Mucosa of stomach (tissue), 1 donor: ENCODE results near the gene KRTAP12-3.

Experiments
- H3K27me3 ChIP-seq: one replicate; pipeline ENCODE4 v1.7.0; 2013; ENCODE audit warnings: mild to moderate bottlenecking, low read length; ENCODE audit not compliant: control insufficient read depth, insufficient read depth
- H3K36me3 ChIP-seq: one replicate; pipeline ENCODE4 v1.7.0; 2013; ENCODE audit warnings: low read length; ENCODE audit not compliant: control insufficient read depth, insufficient read depth
- H3K4me1 ChIP-seq: one replicate; pipeline ENCODE4 v1.7.0; 2013; ENCODE audit warnings: mild to moderate bottlenecking, low read length; ENCODE audit not compliant: control insufficient read depth, insufficient read depth
- H3K4me3 ChIP-seq: one replicate; pipeline ENCODE4 v1.7.0; 2013; ENCODE audit warnings: low read length
- H3K9ac ChIP-seq: one replicate; pipeline ENCODE4 v1.7.0; 2013; ENCODE audit warnings: mild to moderate bottlenecking, low read length, moderate library complexity
- H3K9me3 ChIP-seq: one replicate; pipeline ENCODE4 v1.7.0; 2013; ENCODE audit warnings: mild to moderate bottlenecking, low read length, moderate library complexity; ENCODE audit not compliant: control insufficient read depth
- donor health status: Pancreatic carcinoma.

Gene KRTAP12-3

GRCh38 chr21:44704636-44705001, 46.9 kb downstream of the KRTAP12-3 start:
- Histone ChIP-seq H3K9ac (no peak overlapping the region), H3K36me3 (no peaks in the 10 kb centered on the region), H3K27me3 (peaks cover 78% of the 10 kb centered on the region), H3K9me3 (no peaks in the 10 kb centered on the region), H3K4me3 (no peak overlapping the region), H3K4me1 (no peaks in the 10 kb centered on the region)

- H3K27me3 ChIP-seq: peaks cover 77% of the 10 kb centered on the region
- no peaks in the 10 kb centered on the region for H3K9me3 ChIP-seq
- no peaks in the 10 kb centered on the region for H3K4me1 ChIP-seq
- H3K9ac ChIP-seq: no peak overlapping the region
- H3K36me3 ChIP-seq: no peaks in the 10 kb centered on the region
- H3K4me3 ChIP-seq: no peak overlapping the region
Observed at GRCh38 chr21:44706026-44706705, 48.4 kb downstream of the KRTAP12-3 start.

- peaks cover 82% of the 10 kb centered on the region for H3K27me3 ChIP-seq
- no peaks in the 10 kb centered on the region for H3K4me1 ChIP-seq
- no peak overlapping the region for H3K4me3 ChIP-seq
- no peaks in the 10 kb centered on the region for H3K9me3 ChIP-seq
- no peak overlapping the region for H3K9ac ChIP-seq
- H3K36me3 ChIP-seq: no peaks in the 10 kb centered on the region
Observed at GRCh38 chr21:44706706-44707581, 49.2 kb downstream of the KRTAP12-3 start.
